Fibroblast of villous mesenchyme (primary cell): Measurements from ENCODE around the gene FOXK1. TPM values are rescaled to one million over a fixed set of nuclear protein-coding genes. Genes with fewer than 3 reads are reported as not detected.

Experiments
- DNase-seq: peaks from one replicate; pipeline ENCODE4 v3.0.0-alpha.2; 2010; ENCODE audit warnings: low read depth
- H3K4me3 ChIP-seq: 2 replicates; pipeline ENCODE4 v1.5.1; 2011; ENCODE audit warnings: low read depth, mild to moderate bottlenecking, low read length
- CTCF ChIP-seq: IDR thresholded peaks from 2 replicates; pipeline ENCODE4 v1.5.1; 2012; ENCODE audit warnings: low read depth, mild to moderate bottlenecking, low read length; ENCODE audit not compliant: insufficient read depth
- total RNA-seq: library from RNA; depleted of rRNA; stranded (reverse); fragments of >200 nt; gene quantifications from 2 replicates; pipeline ENCODE4 v1.2.3, GENCODE V29; 2012

FOXK1 gene
- total RNA-seq, 1 donor, result 32.8 TPM

GRCh38 chr7:4755045-4755444 lies 73.0 kb downstream of the FOXK1 start:
- no peak for TF ChIP-seq CTCF
- H3K4me3 ChIP-seq, result no peak overlapping the region
- no peak for DNase-seq

GRCh38 chr7:4758111-4758510 lies 76.0 kb downstream of the FOXK1 start:
- no peak for DNase-seq
- no peak for TF ChIP-seq CTCF
- H3K4me3 ChIP-seq, result no peak overlapping the region

GRCh38 chr7:4758791-4759190 lies 76.7 kb downstream of the FOXK1 start:
- DNase-seq, result no peak
- TF ChIP-seq CTCF, result no peak
- no peak overlapping the region for H3K4me3 ChIP-seq

GRCh38 chr7:4759211-4759610 lies 77.1 kb downstream of the FOXK1 start:
- TF ChIP-seq CTCF, result no peak
- no peak overlapping the region for H3K4me3 ChIP-seq
- no peak for DNase-seq

- no peak for DNase-seq
- no peak for TF ChIP-seq CTCF
- H3K4me3 ChIP-seq, result no peak overlapping the region
Observed at GRCh38 chr7:4760952-4761351, 78.9 kb downstream of the FOXK1 start.

- DNase-seq, result no peak
- H3K4me3 ChIP-seq, result no peak overlapping the region
- TF ChIP-seq CTCF, result no peak
Observed at GRCh38 chr7:4762121-4763055, 80.3 kb downstream of the FOXK1 start.
